NCI-H146 treated with DMSO at 0.1 percent for 48 hours (cell line): ENCODE results near the gene PPP1R1C.
"Not testable (repeated sequence)": the region's sequence is repeated elsewhere in the genome, so short reads cannot be mapped to it uniquely, and the experiment has no call there.

Experiments used
- DNase-seq: peaks from one replicate; lab custom pipeline; 2025; ENCODE audit not compliant: unreplicated experiment; lab: John Stamatoyannopoulos, UW

Gene PPP1R1C

GRCh38 chr2:181985632-181986205 lies at the start of gene PPP1R1C:
Gene PPP1R1C, plus strand, starts transcription at chr2:181985853. Its CDS starts 258 bp downstream, at chr2:181986111.
- no peak for DNase-seq

- no peak for DNase-seq
These were observed 48.2 kb upstream of the PPP1R1C start for GRCh38 chr2:181937473-181937872.

GRCh38 chr2:181943411-181944124 lies 42.1 kb upstream of the PPP1R1C start:
- DNase-seq, result no peak

GRCh38 chr2:181944164-181944913 lies 41.3 kb upstream of the PPP1R1C start:
- no peak for DNase-seq

GRCh38 chr2:181944914-181945291 lies 40.8 kb upstream of the PPP1R1C start:
- DNase-seq, result no peak

- DNase-seq, result no peak
These were observed 39.1 kb upstream of the PPP1R1C start for GRCh38 chr2:181946444-181947127.

GRCh38 chr2:181947273-181947672 lies 38.4 kb upstream of the PPP1R1C start:
- no peak for DNase-seq

- no peak for DNase-seq
These were observed 37.4 kb upstream of the PPP1R1C start for GRCh38 chr2:181948227-181948626.

- DNase-seq, result no peak
These were observed 36.6 kb upstream of the PPP1R1C start for GRCh38 chr2:181949047-181949446.

- DNase-seq, result no peak
These were observed 33.0 kb upstream of the PPP1R1C start for GRCh38 chr2:181952404-181953226.

GRCh38 chr2:181953881-181954537 lies 31.6 kb upstream of the PPP1R1C start:
- no peak for DNase-seq

GRCh38 chr2:181954538-181954883 lies 31.1 kb upstream of the PPP1R1C start:
- DNase-seq, result no peak

GRCh38 chr2:181955010-181955409 lies 30.6 kb upstream of the PPP1R1C start:
- DNase-seq, result no peak

- not testable (repeated sequence) for DNase-seq
These were observed 29.8 kb upstream of the PPP1R1C start for GRCh38 chr2:181955866-181956265.

GRCh38 chr2:181957668-181958067 lies 28.0 kb upstream of the PPP1R1C start:
- no peak for DNase-seq

- DNase-seq, result no peak
These were observed 26.9 kb upstream of the PPP1R1C start for GRCh38 chr2:181958726-181959125.

GRCh38 chr2:181959508-181959907 lies 26.1 kb upstream of the PPP1R1C start:
- DNase-seq, result no peak

GRCh38 chr2:181961167-181961566 lies 24.5 kb upstream of the PPP1R1C start:
- not testable (repeated sequence) for DNase-seq

GRCh38 chr2:181962142-181962541 lies 23.5 kb upstream of the PPP1R1C start:
- no peak for DNase-seq

- no peak for DNase-seq
These were observed 15.4 kb upstream of the PPP1R1C start for GRCh38 chr2:181970160-181970794.
